Measurements from ENCODE around the gene PRSS36. TPM values are rescaled to one million over a fixed set of nuclear protein-coding genes. Genes with fewer than 3 reads are reported as not detected.

Gene PRSS36
- total RNA-seq, 2 experiments from 2014 or later = not detected

DNA sequence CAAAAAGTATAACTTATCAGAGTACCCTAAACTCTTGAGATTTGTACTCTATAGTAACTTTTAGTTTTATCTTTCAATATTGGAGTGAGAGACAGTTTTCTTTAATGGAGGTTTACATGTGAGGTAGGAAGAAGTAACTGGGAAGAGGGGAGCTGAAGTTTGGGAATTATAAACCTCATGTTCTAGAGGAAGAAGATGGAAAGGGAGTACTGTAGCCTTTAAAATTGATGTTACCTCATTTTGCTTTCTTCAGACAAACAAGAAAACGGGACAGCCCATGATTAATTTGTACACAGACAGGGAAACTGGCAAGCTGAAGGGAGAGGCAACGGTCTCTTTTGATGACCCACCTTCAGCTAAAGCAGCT, 39.5 kb upstream of the PRSS36 start:
- no peak overlapping the region for H3K4me2 ChIP-seq (ENCODE audit: low read length)
- peaks cover 100% of the 10 kb centered on the region for H3K36me3 ChIP-seq (ENCODE audit: insufficient read depth, low read length)
- peaks cover 57% of the 10 kb centered on the region for H3K79me2 ChIP-seq (ENCODE audit: insufficient read depth, low read depth, low read length)
- no peak for DNase-seq (ENCODE audit: low spot score)
- no peaks in the 10 kb centered on the region for H3K9me3 ChIP-seq (ENCODE audit: low read length)
- H3K9me2 ChIP-seq (ENCODE audit: insufficient read depth, low read length) = no peaks in the 10 kb centered on the region
- no peak overlapping the region for H3K4me3 ChIP-seq (ENCODE audit: low read depth, low read length, poor library complexity, severe bottlenecking)
- intact Hi-C loops (cut with micrococcal nuclease; ENCODE audit: unreplicated experiment) = no loop called here
- ChIA-PET POLR2A (interaction anchor here (1.2 kb wide), 1 partner anchor 12 kb away, joined by 3 read pairs; no protein-coding TSS in a partner anchor), CTCF (ENCODE audit: unreplicated experiment) (no interaction called here)
- BruUV-seq (replicated peaks) = no TSS peak
- H3K4me1 ChIP-seq (ENCODE audit: insufficient read depth, low read length, poor library complexity, severe bottlenecking) = no peaks in the 10 kb centered on the region
- TF ChIP-seq EZH2phosphoT487 (IDR thresholded peaks at IDR 0.05; ENCODE audit: borderline replicate concordance, low read depth, low read length) = no peak
- TF ChIP-seq, protein P1, sequence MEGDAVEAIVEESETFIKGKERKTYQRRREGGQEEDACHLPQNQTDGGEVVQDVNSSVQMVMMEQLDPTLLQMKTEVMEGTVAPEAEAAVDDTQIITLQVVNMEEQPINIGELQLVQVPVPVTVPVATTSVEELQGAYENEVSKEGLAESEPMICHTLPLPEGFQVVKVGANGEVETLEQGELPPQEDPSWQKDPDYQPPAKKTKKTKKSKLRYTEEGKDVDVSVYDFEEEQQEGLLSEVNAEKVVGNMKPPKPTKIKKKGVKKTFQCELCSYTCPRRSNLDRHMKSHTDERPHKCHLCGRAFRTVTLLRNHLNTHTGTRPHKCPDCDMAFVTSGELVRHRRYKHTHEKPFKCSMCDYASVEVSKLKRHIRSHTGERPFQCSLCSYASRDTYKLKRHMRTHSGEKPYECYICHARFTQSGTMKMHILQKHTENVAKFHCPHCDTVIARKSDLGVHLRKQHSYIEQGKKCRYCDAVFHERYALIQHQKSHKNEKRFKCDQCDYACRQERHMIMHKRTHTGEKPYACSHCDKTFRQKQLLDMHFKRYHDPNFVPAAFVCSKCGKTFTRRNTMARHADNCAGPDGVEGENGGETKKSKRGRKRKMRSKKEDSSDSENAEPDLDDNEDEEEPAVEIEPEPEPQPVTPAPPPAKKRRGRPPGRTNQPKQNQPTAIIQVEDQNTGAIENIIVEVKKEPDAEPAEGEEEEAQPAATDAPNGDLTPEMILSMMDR (conservative IDR thresholded peaks at IDR 0.05; ENCODE audit: low read length) = no peak
- peaks cover 56% of the 10 kb centered on the region for H4K20me1 ChIP-seq (ENCODE audit: insufficient read depth, low read length)
- H3K27ac ChIP-seq (ENCODE audit: low read depth, low read length, poor library complexity, severe bottlenecking) = no peak overlapping the region
- H2AFZ ChIP-seq (ENCODE audit: low read length) = no peak overlapping the region

DNA sequence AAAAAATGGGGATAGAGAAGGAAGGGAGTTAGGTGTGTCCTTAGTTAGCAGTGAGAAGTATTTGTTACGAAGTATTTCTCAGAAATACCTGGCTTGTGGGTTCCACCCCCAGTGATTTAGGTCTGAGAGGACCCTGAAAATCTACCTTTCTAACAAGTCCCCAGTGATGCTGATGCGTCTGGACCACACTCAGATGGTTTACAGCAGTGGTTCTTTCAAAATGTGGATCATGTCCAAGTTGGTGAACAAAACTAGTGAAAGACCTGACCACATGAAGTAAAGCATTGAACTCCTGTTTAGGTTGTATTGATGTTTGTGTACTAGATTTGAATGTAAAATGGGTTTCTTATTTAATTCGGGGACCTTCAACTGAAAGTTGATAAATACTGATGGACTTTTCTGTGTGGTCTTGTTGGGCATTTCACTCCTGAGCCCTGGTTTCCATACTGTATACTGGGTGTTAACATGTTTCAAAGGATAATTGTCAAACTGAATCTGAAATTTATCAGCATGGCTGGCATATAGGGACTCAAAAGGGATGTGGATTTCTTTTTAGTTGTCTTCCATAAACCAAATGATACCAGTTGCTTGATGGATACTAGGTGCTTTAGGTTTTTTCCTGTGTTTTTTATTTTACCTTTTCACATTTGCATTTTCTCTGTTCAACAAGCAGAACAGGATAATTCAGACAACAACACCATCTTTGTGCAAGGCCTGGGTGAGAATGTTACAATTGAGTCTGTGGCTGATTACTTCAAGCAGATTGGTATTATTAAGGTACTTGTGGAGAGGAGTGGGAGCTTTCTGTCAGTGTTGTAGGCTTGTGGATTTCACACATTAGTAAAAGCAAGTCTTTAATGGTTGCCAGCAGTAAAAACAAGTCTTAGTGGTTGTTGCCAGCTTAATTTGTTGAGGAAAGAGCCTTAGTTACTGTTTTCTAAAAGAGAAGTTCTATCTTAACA, 38.9 kb upstream of the PRSS36 start:
- no peak overlapping the region for H2AFZ ChIP-seq (ENCODE audit: low read length)
- no peak for TF ChIP-seq EZH2phosphoT487 (IDR thresholded peaks at IDR 0.05; ENCODE audit: borderline replicate concordance, low read depth, low read length)
- TF ChIP-seq, protein P1 (conservative IDR thresholded peaks at IDR 0.05; ENCODE audit: low read length) = no peak
- no peak overlapping the region for H3K4me2 ChIP-seq (ENCODE audit: low read length)
- intact Hi-C loops (cut with micrococcal nuclease; ENCODE audit: unreplicated experiment) = no loop called here
- ChIA-PET CTCF (ENCODE audit: unreplicated experiment) (no interaction called here), POLR2A (interaction anchor here (1.1 to 1.2 kb wide), 2 partner anchors 13 kb away, joined by 3 to 4 read pairs; no protein-coding TSS in a partner anchor)
- no peaks in the 10 kb centered on the region for H3K4me1 ChIP-seq (ENCODE audit: insufficient read depth, low read length, poor library complexity, severe bottlenecking)
- peaks cover 58% of the 10 kb centered on the region for H4K20me1 ChIP-seq (ENCODE audit: insufficient read depth, low read length)
- no peak for DNase-seq (ENCODE audit: low spot score)
- no TSS peak for BruUV-seq (replicated peaks)
- no peak overlapping the region for H3K27ac ChIP-seq (ENCODE audit: low read depth, low read length, poor library complexity, severe bottlenecking)
- no peak overlapping the region for H3K4me3 ChIP-seq (ENCODE audit: low read depth, low read length, poor library complexity, severe bottlenecking)
- peaks cover 100% of the 10 kb centered on the region for H3K36me3 ChIP-seq (ENCODE audit: insufficient read depth, low read length)
- H3K9me3 ChIP-seq (ENCODE audit: low read length) = no peaks in the 10 kb centered on the region
- peaks cover 63% of the 10 kb centered on the region for H3K79me2 ChIP-seq (ENCODE audit: insufficient read depth, low read depth, low read length)
- H3K9me2 ChIP-seq (ENCODE audit: insufficient read depth, low read length) = no peaks in the 10 kb centered on the region

DNA sequence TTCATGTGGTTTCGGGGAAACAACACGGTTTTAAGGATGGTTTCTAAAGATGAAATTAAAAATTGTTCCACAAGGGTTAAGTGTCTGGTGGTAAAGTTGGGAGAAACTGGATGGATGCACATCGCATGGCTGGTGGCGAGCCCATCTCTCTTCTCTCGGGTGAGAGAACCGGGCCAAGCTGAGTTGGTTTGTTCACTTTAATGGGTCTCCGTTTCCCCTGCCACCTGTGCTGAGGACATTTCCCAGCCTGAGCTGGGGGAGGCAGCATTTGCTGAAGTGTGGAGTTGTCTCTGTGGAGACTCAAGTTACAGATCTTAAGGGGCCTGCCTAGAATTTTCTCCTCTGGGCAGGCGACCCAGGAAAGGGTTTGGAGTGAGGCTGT, 37.9 kb upstream of the PRSS36 start:
- Histone ChIP-seq H3K4me3 (ENCODE audit: low read depth, low read length, poor library complexity, severe bottlenecking) (no peak overlapping the region), H3K36me3 (ENCODE audit: insufficient read depth, low read length) (peaks cover 100% of the 10 kb centered on the region), H2AFZ (ENCODE audit: low read length) (no peak overlapping the region), H3K27ac (ENCODE audit: low read depth, low read length, poor library complexity, severe bottlenecking) (no peak overlapping the region), H3K4me1 (ENCODE audit: insufficient read depth, low read length, poor library complexity, severe bottlenecking) (peaks cover 5% of the 10 kb centered on the region), H4K20me1 (ENCODE audit: insufficient read depth, low read length) (peaks cover 67% of the 10 kb centered on the region), H3K79me2 (ENCODE audit: insufficient read depth, low read depth, low read length) (peaks cover 73% of the 10 kb centered on the region), H3K9me2 (ENCODE audit: insufficient read depth, low read length) (no peaks in the 10 kb centered on the region), H3K9me3 (ENCODE audit: low read length) (no peaks in the 10 kb centered on the region), H3K4me2 (ENCODE audit: low read length) (no peak overlapping the region)
- DNase-seq (ENCODE audit: low spot score) = no peak
- TF ChIP-seq, protein P1 (conservative IDR thresholded peaks at IDR 0.05; ENCODE audit: low read length) = no peak
- TF ChIP-seq EZH2phosphoT487 (IDR thresholded peaks at IDR 0.05; ENCODE audit: borderline replicate concordance, low read depth, low read length) = no peak
- intact Hi-C loops (cut with micrococcal nuclease; ENCODE audit: unreplicated experiment) = no loop called here
- BruUV-seq (replicated peaks) = no TSS peak
- POLR2A ChIA-PET = interaction anchor here (1.1 kb wide), 1 partner anchor 14 kb away, joined by 4 read pairs; no protein-coding TSS in a partner anchor
- CTCF ChIA-PET (ENCODE audit: unreplicated experiment) = no interaction called here
